GM13977 (cell line): ENCODE results near the gene CTSS.
"Not testable (repeated sequence)": the region's sequence is repeated elsewhere in the genome, so short reads cannot be mapped to it uniquely, and the experiment has no call there.

ENCODE experiments used
- DNase-seq: peaks from one replicate; pipeline ENCODE4 v3.0.0; 2012; ENCODE audit warnings: low spot score
- in situ Hi-C: fragments of 300-500 bp; cut with MboI; formaldehyde crosslinking; loops from one replicate; pipeline ENCODE4 v1.12.0; 2022; ENCODE audit warnings: low sequenced_read_pairs, low pct_unique_long_range_greater_than_20kb, mixed read lengths, inconsistent platforms; ENCODE audit not compliant: unreplicated experiment
- TF ChIP-seq, protein P1 (sequence below): IDR thresholded peaks from 2 replicates; pipeline ENCODE4 v1.5.1; 2012; ENCODE audit warnings: mild to moderate bottlenecking, control low read depth; ENCODE audit not compliant: insufficient read depth; ENCODE audit errors: extremely low read depth, missing control alignments

CTSS gene

DNA sequence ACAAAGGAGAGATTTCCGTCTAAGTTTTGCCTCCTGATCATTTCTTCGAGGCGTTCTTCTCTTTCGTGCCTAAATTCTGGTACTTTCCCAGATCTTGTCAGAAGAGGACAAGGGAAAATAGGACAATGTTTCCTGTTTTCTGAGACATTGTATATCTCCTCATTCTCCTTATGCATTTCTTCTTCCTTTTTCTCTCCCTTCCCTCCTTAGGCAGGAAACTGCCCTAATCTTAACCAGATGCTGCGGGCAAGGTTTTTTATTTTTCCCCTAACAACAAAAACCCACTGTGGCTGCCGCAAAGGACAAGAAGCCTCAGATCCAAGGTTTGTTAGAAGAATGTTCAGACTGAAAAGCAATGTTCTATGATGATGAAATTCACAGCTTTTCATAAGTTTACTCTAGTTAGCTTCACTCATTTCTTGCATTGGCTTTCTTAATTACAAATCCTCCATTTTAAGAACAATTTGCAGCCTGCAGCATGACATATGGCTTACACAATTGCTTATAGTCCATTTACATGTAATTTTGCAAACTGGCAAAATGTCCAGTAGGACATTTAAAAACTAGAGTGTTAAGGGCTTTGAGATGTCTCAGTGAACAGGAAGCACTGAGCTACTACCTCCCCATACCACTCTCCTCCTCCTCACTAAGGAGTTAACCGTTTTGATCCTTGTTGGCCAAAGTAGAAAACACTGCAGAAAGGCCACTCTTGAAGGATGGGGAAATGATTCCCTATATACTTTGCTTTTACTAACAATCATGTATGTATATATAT, 41.9 kb upstream of the CTSS start:
- DNase-seq = no peak
- in situ Hi-C loops = no loop called here
- TF ChIP-seq, protein P1, sequence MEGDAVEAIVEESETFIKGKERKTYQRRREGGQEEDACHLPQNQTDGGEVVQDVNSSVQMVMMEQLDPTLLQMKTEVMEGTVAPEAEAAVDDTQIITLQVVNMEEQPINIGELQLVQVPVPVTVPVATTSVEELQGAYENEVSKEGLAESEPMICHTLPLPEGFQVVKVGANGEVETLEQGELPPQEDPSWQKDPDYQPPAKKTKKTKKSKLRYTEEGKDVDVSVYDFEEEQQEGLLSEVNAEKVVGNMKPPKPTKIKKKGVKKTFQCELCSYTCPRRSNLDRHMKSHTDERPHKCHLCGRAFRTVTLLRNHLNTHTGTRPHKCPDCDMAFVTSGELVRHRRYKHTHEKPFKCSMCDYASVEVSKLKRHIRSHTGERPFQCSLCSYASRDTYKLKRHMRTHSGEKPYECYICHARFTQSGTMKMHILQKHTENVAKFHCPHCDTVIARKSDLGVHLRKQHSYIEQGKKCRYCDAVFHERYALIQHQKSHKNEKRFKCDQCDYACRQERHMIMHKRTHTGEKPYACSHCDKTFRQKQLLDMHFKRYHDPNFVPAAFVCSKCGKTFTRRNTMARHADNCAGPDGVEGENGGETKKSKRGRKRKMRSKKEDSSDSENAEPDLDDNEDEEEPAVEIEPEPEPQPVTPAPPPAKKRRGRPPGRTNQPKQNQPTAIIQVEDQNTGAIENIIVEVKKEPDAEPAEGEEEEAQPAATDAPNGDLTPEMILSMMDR = no peak

DNA sequence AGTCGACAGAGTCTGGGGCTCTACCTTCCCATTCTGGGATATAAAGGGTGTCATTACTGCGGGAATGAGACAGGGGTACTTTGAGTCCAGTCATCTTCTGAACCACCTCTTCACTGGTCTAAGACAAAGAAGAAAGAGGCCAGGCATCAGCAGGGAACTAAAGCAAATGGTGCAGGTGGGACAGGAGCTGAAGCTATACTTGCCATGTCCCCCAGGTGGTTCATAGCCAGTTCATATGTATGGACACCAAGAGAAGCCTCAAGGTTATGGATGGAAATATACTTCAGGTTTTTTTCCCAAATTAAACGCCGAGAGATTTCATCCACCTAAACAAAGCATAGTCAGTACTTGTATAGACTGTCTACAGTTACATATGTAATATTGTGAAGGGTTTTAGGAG, 40.3 kb upstream of the CTSS start:
- in situ Hi-C loops = no loop called here
- TF ChIP-seq, protein P1 = no peak
- no peak for DNase-seq

GRCh38 chr1:150804671-150805070, 39.1 kb upstream of the CTSS start:
- TF ChIP-seq, protein P1 = no peak
- no peak for DNase-seq
- in situ Hi-C loops = no loop called here

- in situ Hi-C loops = no loop called here
- TF ChIP-seq, protein P1 = no peak
- no peak for DNase-seq
These were observed 33.5 kb upstream of the CTSS start for GRCh38 chr1:150799089-150799488.

DNA sequence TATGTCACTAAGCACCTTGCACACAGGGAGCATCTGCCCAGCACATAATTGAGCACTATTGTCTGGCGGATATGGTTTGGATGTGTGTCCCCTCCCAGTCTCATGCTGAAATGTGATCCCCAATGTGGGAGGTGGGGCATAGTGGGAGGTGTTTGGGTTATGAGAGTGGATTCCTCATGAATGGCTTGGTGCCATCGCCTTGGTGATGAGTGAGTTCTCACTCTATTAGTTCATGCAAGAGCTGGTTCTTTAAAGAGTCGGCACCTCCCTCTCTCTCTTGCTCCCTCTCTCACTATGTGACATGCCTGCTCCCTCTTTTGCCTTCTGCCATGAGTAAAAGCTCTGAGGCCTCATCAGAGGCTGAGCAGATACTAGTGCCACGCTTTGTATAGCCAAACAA, 32.9 kb upstream of the CTSS start:
- no peak for DNase-seq
- in situ Hi-C loops = no loop called here
- TF ChIP-seq, protein P1 = no peak

- TF ChIP-seq, protein P1 = no peak
- DNase-seq = no peak
- in situ Hi-C loops = no loop called here
These were observed 30.8 kb upstream of the CTSS start for GRCh38 chr1:150796374-150796773.

DNA sequence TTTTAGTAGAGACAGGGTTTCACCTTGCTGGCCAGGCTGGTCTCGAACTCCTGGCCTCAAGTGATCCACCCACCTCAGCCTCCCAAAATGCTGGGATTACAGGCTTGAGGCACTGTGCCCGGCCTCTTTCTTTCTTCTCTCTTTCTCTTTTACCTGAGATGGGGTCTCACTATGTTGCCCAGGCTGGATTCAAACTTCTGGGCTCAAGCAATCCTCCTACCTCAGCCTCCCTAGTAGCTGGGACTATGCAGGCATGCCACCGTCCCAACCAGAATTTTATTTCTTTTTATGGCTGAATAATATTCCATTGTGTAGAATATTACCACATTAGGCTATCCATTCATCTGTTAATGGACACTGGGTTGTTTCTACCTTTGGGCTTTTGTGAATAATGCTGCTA, 28.2 kb upstream of the CTSS start:
- DNase-seq, in situ Hi-C loops: not testable (repeated sequence)
